Glutamatergic neuron (in vitro differentiated cells): Measurements from ENCODE around the gene MED4. TPM values are rescaled to one million over a fixed set of nuclear protein-coding genes. Genes with fewer than 3 reads are reported as not detected.

Experiments
- DNase-seq: peaks from one replicate; pipeline ENCODE4 v3.0.0; 2022
- H3K27ac Mint-ChIP-seq: one replicate; pipeline ENCODE4 v1.8.0; 2020; ENCODE audit warnings: mild to moderate bottlenecking, mixed read lengths, inconsistent platforms; ENCODE audit not compliant: unreplicated experiment
- H3K27me3 Mint-ChIP-seq: one replicate; pipeline ENCODE4 v1.8.0; 2020; ENCODE audit warnings: mild to moderate bottlenecking, moderate library complexity, mixed read lengths, inconsistent platforms; ENCODE audit not compliant: unreplicated experiment
- H3K36me3 Mint-ChIP-seq: one replicate; pipeline ENCODE4 v1.8.0; 2020; ENCODE audit warnings: mild to moderate bottlenecking, mixed read lengths, inconsistent platforms; ENCODE audit not compliant: unreplicated experiment
- H3K4me1 Mint-ChIP-seq: one replicate; pipeline ENCODE4 v1.8.0; 2020; ENCODE audit warnings: mild to moderate bottlenecking, low read depth, mixed read lengths, inconsistent platforms; ENCODE audit not compliant: unreplicated experiment
- H3K4me3 Mint-ChIP-seq: one replicate; pipeline ENCODE4 v1.8.0; 2020; ENCODE audit warnings: mild to moderate bottlenecking, mixed read lengths, inconsistent platforms; ENCODE audit not compliant: unreplicated experiment
- H3K9me3 Mint-ChIP-seq: one replicate; pipeline ENCODE4 v1.8.0; 2020; ENCODE audit warnings: mild to moderate bottlenecking, moderate library complexity, mixed read lengths, inconsistent platforms; ENCODE audit not compliant: unreplicated experiment
- total RNA-seq: library from RNA; stranded (reverse); fragmentation: NEBNext Ultra II Directional; extraction: Animal tissue kit (Norgen Biotek cat#: 25700); gene quantifications from one replicate; pipeline ENCODE4 v1.2.1, GENCODE V29; 2021; ENCODE audit not compliant: unreplicated experiment
- TF ChIP-seq, protein P1 (sequence below): fragments of 200-600 bp; sonication (generic); IDR thresholded peaks from one replicate; pipeline ENCODE4 v1.5.0; 2021; ENCODE audit not compliant: partially characterized antibody, unreplicated experiment

The MED4 gene
- total RNA-seq, 1 donor from 2014 or later: 57.1 TPM

DNA sequence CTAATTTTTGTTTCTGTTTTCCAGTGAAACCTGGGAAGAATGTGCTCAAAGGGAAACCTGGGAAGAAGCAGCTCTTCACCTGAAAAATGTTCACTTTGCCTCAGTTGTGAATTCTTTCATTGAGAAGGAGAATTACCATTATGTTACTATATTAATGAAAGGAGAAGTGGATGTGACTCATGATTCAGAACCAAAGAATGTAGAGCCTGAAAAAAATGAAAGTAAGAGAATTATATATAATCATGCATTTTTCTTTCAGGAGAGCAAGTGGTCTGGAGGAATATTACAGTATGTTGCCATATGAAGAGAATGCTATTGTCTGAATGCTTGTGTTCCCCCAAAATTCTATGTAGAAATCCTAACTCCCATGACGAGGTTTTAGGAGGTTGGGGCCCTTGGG lies 54.0 kb downstream of the MED4 start:
- DNase-seq: no peak
- Mint-ChIP-seq H3K36me3 (no peaks in the 10 kb centered on the region), H3K9me3 (peaks cover 6% of the 10 kb centered on the region), H3K4me1 (peaks cover 6% of the 10 kb centered on the region), H3K27me3 (peaks cover 12% of the 10 kb centered on the region), H3K27ac (no peak overlapping the region), H3K4me3 (no peak overlapping the region)
- TF ChIP-seq, protein P1, sequence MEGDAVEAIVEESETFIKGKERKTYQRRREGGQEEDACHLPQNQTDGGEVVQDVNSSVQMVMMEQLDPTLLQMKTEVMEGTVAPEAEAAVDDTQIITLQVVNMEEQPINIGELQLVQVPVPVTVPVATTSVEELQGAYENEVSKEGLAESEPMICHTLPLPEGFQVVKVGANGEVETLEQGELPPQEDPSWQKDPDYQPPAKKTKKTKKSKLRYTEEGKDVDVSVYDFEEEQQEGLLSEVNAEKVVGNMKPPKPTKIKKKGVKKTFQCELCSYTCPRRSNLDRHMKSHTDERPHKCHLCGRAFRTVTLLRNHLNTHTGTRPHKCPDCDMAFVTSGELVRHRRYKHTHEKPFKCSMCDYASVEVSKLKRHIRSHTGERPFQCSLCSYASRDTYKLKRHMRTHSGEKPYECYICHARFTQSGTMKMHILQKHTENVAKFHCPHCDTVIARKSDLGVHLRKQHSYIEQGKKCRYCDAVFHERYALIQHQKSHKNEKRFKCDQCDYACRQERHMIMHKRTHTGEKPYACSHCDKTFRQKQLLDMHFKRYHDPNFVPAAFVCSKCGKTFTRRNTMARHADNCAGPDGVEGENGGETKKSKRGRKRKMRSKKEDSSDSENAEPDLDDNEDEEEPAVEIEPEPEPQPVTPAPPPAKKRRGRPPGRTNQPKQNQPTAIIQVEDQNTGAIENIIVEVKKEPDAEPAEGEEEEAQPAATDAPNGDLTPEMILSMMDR: no peak

DNA sequence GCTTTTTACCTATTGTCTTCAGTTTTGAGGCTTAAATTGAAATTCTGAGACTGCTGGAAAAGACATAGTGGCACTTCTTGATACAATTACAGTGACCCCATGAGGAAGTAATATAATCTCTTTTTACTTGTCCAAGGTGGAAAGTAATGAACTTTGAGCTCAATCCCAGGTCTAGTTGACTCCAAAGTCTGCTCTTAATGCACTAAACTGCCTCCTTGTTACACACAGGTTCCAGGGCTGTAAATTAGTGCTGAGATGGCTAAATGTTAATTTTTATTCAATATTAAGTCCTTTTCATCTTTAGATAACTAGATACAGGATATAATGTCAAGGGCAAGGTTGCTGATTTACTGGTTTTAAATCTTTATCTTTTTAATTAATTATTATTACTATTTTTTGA lies 54.9 kb downstream of the MED4 start:
- Mint-ChIP-seq H3K9me3 (peaks cover 6% of the 10 kb centered on the region), H3K36me3 (no peaks in the 10 kb centered on the region), H3K27me3 (peaks cover 12% of the 10 kb centered on the region), H3K4me3 (no peak overlapping the region), H3K27ac (no peak overlapping the region), H3K4me1 (peaks cover 6% of the 10 kb centered on the region)
- TF ChIP-seq, protein P1: no peak
- DNase-seq: no peak

DNA sequence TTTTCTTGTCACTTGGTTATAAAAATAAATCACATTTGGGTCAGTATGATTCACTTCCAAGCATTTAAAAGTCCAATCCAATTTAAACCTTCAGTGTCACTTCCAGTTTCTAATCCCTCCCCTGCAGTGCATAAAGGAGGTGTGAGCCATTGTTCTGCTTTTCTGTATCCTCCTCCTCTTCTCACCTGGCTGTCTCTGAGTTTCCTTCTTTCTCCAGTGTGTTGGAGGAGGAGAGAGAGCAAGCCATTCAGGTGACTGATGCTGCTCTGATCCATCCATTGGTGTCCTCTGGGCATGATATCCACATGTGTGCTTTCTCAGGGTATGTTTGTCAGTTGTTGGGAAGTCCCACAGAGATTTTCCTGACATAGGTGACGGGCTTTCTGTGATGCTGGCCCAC lies 56.1 kb downstream of the MED4 start:
- Mint-ChIP-seq H3K4me3 (peak overlapping the region; percentile 97), H3K4me1 (peaks cover 6% of the 10 kb centered on the region), H3K27ac (peak overlapping the region; percentile 93), H3K27me3 (peaks cover 12% of the 10 kb centered on the region), H3K9me3 (peaks cover 6% of the 10 kb centered on the region), H3K36me3 (no peaks in the 10 kb centered on the region)
- TF ChIP-seq, protein P1: no peak
- no peak for DNase-seq

DNA sequence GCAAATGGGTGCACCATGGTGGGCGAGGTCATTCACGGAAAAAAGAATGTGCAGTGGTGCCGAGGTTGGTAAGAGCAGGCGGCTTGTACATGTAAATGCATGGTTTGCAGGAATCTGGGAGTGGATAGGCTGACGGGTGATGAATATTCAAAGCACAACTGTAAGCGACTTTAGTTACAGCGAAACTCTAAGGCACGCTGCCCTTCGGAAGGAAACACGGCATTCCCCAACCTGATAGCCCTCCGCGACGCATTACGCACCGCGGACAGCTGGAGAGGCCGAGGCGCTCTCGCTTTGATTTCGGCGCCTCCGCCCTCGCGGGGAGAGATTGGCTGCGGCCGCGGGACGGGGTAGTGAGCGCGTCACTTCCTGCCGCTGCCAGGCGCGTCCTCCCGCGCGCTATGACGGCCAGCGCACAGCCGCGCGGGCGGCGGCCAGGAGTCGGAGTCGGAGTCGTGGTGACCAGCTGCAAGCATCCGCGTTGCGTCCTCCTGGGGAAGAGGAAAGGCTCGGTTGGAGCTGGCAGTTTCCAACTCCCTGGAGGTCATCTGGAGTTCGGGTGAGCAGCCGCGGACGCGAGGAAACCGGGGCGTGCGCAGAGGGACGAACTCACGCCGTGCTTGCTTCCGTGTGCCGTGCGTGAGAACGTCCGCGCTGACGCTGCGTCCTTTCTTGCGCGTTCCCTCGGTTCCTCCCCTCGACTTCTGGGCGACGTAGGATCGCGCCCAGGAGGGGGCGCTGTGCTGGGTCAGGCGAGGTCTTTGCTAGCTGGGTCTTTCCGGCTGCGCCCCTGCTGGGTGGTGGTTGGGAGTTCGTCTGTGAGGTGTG lies 57.3 kb downstream of the MED4 start, which contains the start of gene NUDT15:
TSS of gene NUDT15 (plus strand) at position 381 of the 828 bp plus-strand sequence. CDS start at position 402, 21 bp downstream.
- Mint-ChIP-seq H3K4me3 (peak within 1 kb of the TSS; percentile 97), H3K9me3 (peaks cover 6% of the 10 kb centered on the region), H3K27me3 (peaks cover 12% of the 10 kb centered on the region), H3K4me1 (peaks cover 6% of the 10 kb centered on the region), H3K27ac (peak within 1 kb of the TSS; percentile 93), H3K36me3 (no peaks in the 10 kb centered on the region)
- peak; percentile 97 for DNase-seq
- TF ChIP-seq, protein P1: peak; percentile 100

DNA sequence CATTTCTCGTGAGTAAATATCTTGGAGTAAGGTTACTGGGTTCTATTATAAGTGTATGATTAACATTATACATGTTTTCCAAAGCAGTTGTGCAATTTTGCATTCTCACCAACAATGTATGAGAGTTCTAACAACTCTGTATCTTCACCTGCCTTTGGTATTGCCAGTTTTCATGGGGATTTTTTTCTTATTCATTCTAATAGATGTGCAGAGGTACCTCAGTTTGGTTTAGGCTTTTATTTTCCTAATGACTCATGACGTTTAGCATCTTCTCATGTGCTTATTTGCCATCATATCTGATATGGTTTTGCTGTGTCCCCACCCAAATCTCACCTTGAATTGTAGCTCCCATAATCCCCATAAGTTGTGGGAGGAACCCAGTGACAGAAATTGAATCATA lies 65.0 kb downstream of the MED4 start:
- TF ChIP-seq, protein P1: no peak

More for the DNA sequence above, 65.0 kb downstream of the MED4 start:
- H3K4me3 Mint-ChIP-seq: no peak overlapping the region
- peaks cover 12% of the 10 kb centered on the region for H3K36me3 Mint-ChIP-seq
- peaks cover 4% of the 10 kb centered on the region for H3K9me3 Mint-ChIP-seq
- H3K27ac Mint-ChIP-seq: no peak overlapping the region
- H3K4me1 Mint-ChIP-seq: no peaks in the 10 kb centered on the region
- DNase-seq: no peak
- peaks cover 3% of the 10 kb centered on the region for H3K27me3 Mint-ChIP-seq
